SK-N-MC (cell line): ENCODE measurements around the gene ATXN10.

Experiments
- EZH2 ChIP-seq: fragments of 200-600 bp; sonication (generic); IDR thresholded peaks from one replicate; pipeline ENCODE4 v1.6.1; 2017; ENCODE audit warnings: antibody characterized with exemption
- POLR2AphosphoS5 ChIP-seq: IDR thresholded peaks from 2 replicates; pipeline ENCODE4 v1.6.1; 2012; ENCODE audit warnings: mild to moderate bottlenecking, low read depth, low read length, borderline replicate concordance

- TF ChIP-seq POLR2AphosphoS5 (no peak), EZH2 (no peak)
Observed at GRCh38 chr22:45703758-45704157, 32.1 kb downstream of the ATXN10 start.
